OCI-LY7 (cell line): ENCODE measurements around the gene AOPEP. TPM values are rescaled to one million over a fixed set of nuclear protein-coding genes. Genes with fewer than 3 reads are reported as not detected.
A peak's percentile ranks its signal among the peaks of the same experiment; 100 is the strongest.

Experiments used
- BruUV-seq: library from RNA; stranded (reverse); fragments of 400-500 nt; replicated peaks from 2 replicates; lab custom pipeline; 2021; lab: Mats Ljungman, UMichigan
- CTCF ChIA-PET: fragments of 300-600 bp; sonication (Branson Sonifier 250); formaldehyde crosslinking; loops from one replicate; lab custom pipeline; 2022; ENCODE audit warnings: antibody characterized with exemption; ENCODE audit not compliant: unreplicated experiment; lab: Charles Lee
- POLR2A ChIA-PET: fragments of 300-600 bp; sonication (Branson Sonifier 250); formaldehyde crosslinking; loops from one replicate; lab custom pipeline; 2022; ENCODE audit warnings: antibody characterized with exemption; lab: Charles Lee
- DNase-seq: peaks from one replicate; pipeline ENCODE4 v3.0.0-alpha.2; 2015; ENCODE audit warnings: low spot score
- H2AFZ ChIP-seq: fragments of 200-600 bp; sonication (generic), shearing (Covaris generic); 2 replicates; pipeline ENCODE4 v1.6.1; 2014; ENCODE audit warnings: mild to moderate bottlenecking, antibody characterized with exemption, low read length, moderate library complexity
- H3K27ac ChIP-seq: fragments of 200-600 bp; sonication (generic); 2 replicates; pipeline ENCODE4 v1.5.1; 2014; ENCODE audit warnings: mixed run types, low read depth, mild to moderate bottlenecking, moderate library complexity, low read length, inconsistent platforms; ENCODE audit not compliant: poor library complexity, severe bottlenecking
- H3K36me3 ChIP-seq: fragments of 200-600 bp; sonication (generic); 2 replicates; pipeline ENCODE4 v1.6.1; 2014; ENCODE audit warnings: mild to moderate bottlenecking, antibody characterized with exemption, low read length, moderate library complexity, mixed read lengths; ENCODE audit not compliant: insufficient read depth
- H3K4me1 ChIP-seq: fragments of 200-600 bp; sonication (generic); 2 replicates; pipeline ENCODE4 v1.5.1; 2014; ENCODE audit warnings: mild to moderate bottlenecking, low read length; ENCODE audit not compliant: insufficient read depth, poor library complexity, severe bottlenecking
- H3K4me2 ChIP-seq: fragments of 200-600 bp; sonication (generic); 2 replicates; pipeline ENCODE4 v1.6.1; 2014; ENCODE audit warnings: mild to moderate bottlenecking, low read length
- H3K4me3 ChIP-seq: fragments of 200-600 bp; sonication (generic); 2 replicates; pipeline ENCODE4 v1.5.1; 2014; ENCODE audit warnings: mild to moderate bottlenecking, low read depth, low read length; ENCODE audit not compliant: poor library complexity, severe bottlenecking
- H3K79me2 ChIP-seq: fragments of 200-600 bp; sonication (generic); 2 replicates; pipeline ENCODE4 v1.6.1; 2016; ENCODE audit warnings: low read depth, mild to moderate bottlenecking, low read length, moderate library complexity, mixed read lengths; ENCODE audit not compliant: insufficient read depth
- H3K9me2 ChIP-seq: fragments of 200-600 bp; sonication (generic); 2 replicates; pipeline ENCODE4 v1.6.1; 2016; ENCODE audit warnings: mild to moderate bottlenecking, low read length, mixed read lengths; ENCODE audit not compliant: insufficient read depth
- H3K9me3 ChIP-seq: fragments of 200-600 bp; sonication (generic); 2 replicates; pipeline ENCODE4 v1.6.1; 2014; ENCODE audit warnings: mild to moderate bottlenecking, mixed run types, low read length, mixed read lengths
- H4K20me1 ChIP-seq: fragments of 200-600 bp; sonication (generic); 2 replicates; pipeline ENCODE4 v1.6.1; 2014; ENCODE audit warnings: mild to moderate bottlenecking, antibody characterized with exemption, low read length, moderate library complexity, mixed read lengths; ENCODE audit not compliant: insufficient read depth
- CTCF ChIP-seq: fragments of 200-600 bp; sonication (generic); conservative IDR thresholded peaks from 2 replicates; pipeline ENCODE4 v1.5.1; 2014; ENCODE audit warnings: mild to moderate bottlenecking, antibody characterized with exemption, low read length, moderate library complexity, mixed read lengths
- EZH2phosphoT487 ChIP-seq: fragments of 200-600 bp; sonication (generic); IDR thresholded peaks from 2 replicates; pipeline ENCODE4 v1.6.1; 2018; ENCODE audit warnings: low read depth, borderline replicate concordance, mild to moderate bottlenecking, mixed run types, antibody characterized with exemption, low read length, moderate library complexity, mixed read lengths
- intact Hi-C: fragments of 100-400 bp; cut with micrococcal nuclease; formaldehyde crosslinking; loops from one replicate; pipeline ENCODE4 v1.10.0; 2022; ENCODE audit not compliant: unreplicated experiment
- total RNA-seq, 2 experiments: library from RNA; depleted of rRNA in 1 of 2; stranded (reverse); fragments of >200 nt in 1 of 2; shearing (Covaris generic) in 1 of 2; gene quantifications; 2 replicates each; pipeline ENCODE4 v1.2.3, GENCODE V29; 2014 to 2022

Gene AOPEP
- total RNA-seq, 2 experiments from 2014 or later = 17.3 to 24.3 TPM

GRCh38 chr9:95096807-95097206, 370.3 kb downstream of the AOPEP start:
- no peaks in the 10 kb centered on the region for H3K79me2 ChIP-seq

GRCh38 chr9:95097279-95097678, 370.8 kb downstream of the AOPEP start:
- H3K36me3 ChIP-seq = no peaks in the 10 kb centered on the region
- no peak overlapping the region for H3K4me3 ChIP-seq
- H3K27ac ChIP-seq = no peak overlapping the region
- no peaks in the 10 kb centered on the region for H3K4me1 ChIP-seq
- intact Hi-C loops = no loop called here
- no peak overlapping the region for H2AFZ ChIP-seq
- ChIA-PET POLR2A (interaction anchor here (0.6 kb wide), 1 partner anchor 94 kb away, joined by 4 read pairs; no protein-coding TSS in a partner anchor), CTCF (no interaction called here)
- BruUV-seq = no TSS peak
- H3K9me3 ChIP-seq = no peaks in the 10 kb centered on the region
- no peaks in the 10 kb centered on the region for H3K9me2 ChIP-seq
- H4K20me1 ChIP-seq = no peaks in the 10 kb centered on the region
- no peak overlapping the region for H3K4me2 ChIP-seq
- H3K79me2 ChIP-seq = no peaks in the 10 kb centered on the region
- DNase-seq = no peak
- TF ChIP-seq CTCF = no peak
- no peak for TF ChIP-seq EZH2phosphoT487

More at GRCh38 chr9:95096807-95097206, 370.3 kb downstream of the AOPEP start:
- intact Hi-C loops = no loop called here
- H4K20me1 ChIP-seq = no peaks in the 10 kb centered on the region
- no peak overlapping the region for H2AFZ ChIP-seq
- no TSS peak for BruUV-seq
- no peak overlapping the region for H3K4me3 ChIP-seq
- no peaks in the 10 kb centered on the region for H3K4me1 ChIP-seq
- ChIA-PET CTCF (no interaction called here), POLR2A (interaction anchor here (0.6 kb wide), 1 partner anchor 95 kb away, joined by 4 read pairs; no protein-coding TSS in a partner anchor)
- no peaks in the 10 kb centered on the region for H3K9me3 ChIP-seq
- H3K27ac ChIP-seq = no peak overlapping the region
- DNase-seq = no peak
- H3K9me2 ChIP-seq = no peaks in the 10 kb centered on the region
- no peaks in the 10 kb centered on the region for H3K36me3 ChIP-seq
- no peak overlapping the region for H3K4me2 ChIP-seq
- TF ChIP-seq CTCF (0 out of 2 replicates have a peak, but pooled peaks have one; percentile 30), EZH2phosphoT487 (no peak)

- no peaks in the 10 kb centered on the region for H3K79me2 ChIP-seq
- ChIA-PET POLR2A (interaction anchor here (0.6 kb wide), 1 partner anchor 430 kb away, joined by 4 read pairs; no protein-coding TSS in a partner anchor), CTCF (no interaction called here)
- no peak overlapping the region for H3K4me3 ChIP-seq
- no peaks in the 10 kb centered on the region for H3K9me2 ChIP-seq
- no peaks in the 10 kb centered on the region for H3K9me3 ChIP-seq
- H2AFZ ChIP-seq = no peak overlapping the region
- no TSS peak for BruUV-seq
- H3K4me1 ChIP-seq = no peaks in the 10 kb centered on the region
- no peak overlapping the region for H3K4me2 ChIP-seq
- no peak for TF ChIP-seq CTCF
- TF ChIP-seq EZH2phosphoT487 = no peak
- no peaks in the 10 kb centered on the region for H4K20me1 ChIP-seq
- intact Hi-C loops = no loop called here
- no peaks in the 10 kb centered on the region for H3K36me3 ChIP-seq
- H3K27ac ChIP-seq = no peak overlapping the region
- DNase-seq = no peak
Observed at GRCh38 chr9:95098391-95098921, 372.0 kb downstream of the AOPEP start.
